GM21390 (cell line): ENCODE data around the gene MYOF.
"Not testable (repeated sequence)": the region's sequence is repeated elsewhere in the genome, so short reads cannot be mapped to it uniquely, and the experiment has no call there.

ENCODE experiments used
- ATAC-seq: cut with Tn5 transposase; IDR thresholded peaks from one replicate; pipeline ENCODE4 v1.9.1; 2021; ENCODE audit not compliant: unreplicated experiment

Gene MYOF

GRCh38 chr10:93435621-93436397, 46.3 kb downstream of the MYOF start:
- ATAC-seq, result no peak

DNA sequence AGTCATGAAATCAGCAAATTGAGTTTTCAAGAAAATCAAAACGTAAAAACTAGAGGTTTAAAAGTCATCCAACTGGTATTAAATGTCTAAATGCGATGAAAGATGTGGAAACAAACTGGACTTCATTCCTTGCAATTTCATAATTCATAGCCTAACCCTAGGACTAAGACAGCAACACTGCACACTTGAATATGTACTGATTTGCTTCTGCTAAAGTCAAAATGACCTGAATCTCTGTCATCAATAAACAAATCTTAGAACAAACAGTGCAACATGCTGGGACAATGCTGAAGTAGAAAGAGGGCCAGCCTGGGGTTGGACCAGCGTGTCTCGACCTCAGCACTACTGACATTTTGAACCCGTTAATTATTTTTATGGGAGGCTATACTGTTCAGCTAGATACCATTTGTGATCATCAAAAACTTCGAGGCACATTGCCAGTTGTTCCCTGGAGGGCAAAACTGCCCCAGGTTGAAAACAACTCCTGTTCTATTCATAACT, 47.1 kb downstream of the MYOF start:
- ATAC-seq, result no peak

- ATAC-seq, result no peak
These were observed 50.8 kb downstream of the MYOF start for GRCh38 chr10:93431361-93431760.

- ATAC-seq, result no peak
These were observed 56.3 kb downstream of the MYOF start for GRCh38 chr10:93425861-93426260.

DNA sequence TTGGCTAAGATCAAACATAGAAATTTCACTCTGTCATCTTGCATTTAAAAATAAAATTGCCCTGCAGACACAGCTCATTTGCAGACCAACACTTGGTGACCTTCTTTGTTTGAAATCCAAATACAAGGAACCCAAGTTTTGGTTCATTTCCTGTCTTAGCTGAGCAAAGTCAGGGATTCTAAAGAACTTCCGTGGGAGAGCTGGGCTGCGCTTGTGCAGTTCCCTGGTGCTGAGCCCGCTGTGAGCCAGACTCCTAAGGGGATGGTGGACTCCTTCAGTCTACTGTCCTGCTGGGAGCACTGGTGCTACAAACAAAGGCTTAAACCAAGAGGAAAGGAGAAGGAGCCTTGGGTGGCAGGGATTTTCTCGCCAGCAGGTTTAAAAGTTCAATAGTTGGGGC, 60.0 kb downstream of the MYOF start:
- ATAC-seq, result no peak

DNA sequence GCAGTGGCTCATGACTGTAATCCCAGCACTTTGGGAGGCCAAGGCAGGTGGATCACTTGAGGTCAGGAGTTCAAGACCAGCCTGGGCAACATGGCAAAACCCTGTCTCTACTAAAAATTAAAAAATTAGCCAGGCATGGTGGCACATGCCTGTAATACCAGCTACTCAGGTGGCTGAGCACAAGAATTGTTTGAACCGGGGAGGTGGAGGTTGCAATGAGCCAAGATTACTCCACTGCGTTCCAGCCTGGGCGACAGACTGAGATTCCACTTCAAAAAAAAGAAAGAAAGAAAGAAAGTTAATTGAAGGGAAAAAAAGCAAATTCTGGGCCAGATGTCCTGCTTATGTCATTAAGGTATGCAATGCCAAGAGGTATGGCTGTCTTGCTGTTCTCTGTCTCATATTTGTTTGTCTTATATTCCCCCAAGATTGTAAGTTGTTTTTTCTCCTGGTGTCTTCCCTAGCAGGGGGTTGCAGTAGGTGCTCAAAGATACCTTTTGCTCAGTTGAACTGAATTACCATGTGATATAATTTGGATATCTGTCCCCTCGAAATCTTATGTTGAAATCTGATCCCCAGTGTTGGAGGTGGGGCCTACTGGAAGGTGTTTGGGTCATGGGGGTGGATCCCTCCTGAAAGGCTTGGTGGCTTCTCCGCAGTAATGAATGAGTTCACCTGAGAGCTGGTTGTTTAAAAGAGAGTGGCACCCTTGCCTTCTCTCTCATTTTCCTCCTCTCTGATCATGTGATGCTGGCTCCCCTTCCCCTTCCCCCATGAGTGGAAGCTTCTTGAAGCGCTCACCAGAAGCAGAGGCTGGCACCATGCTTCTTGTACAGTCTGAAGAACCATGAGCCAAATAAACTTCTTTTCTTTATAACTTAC, 60.9 kb downstream of the MYOF start:
- ATAC-seq, result no peak

GRCh38 chr10:93420091-93420490, 62.0 kb downstream of the MYOF start:
- no peak for ATAC-seq

- ATAC-seq, result not testable (repeated sequence)
These were observed 63.1 kb downstream of the MYOF start for GRCh38 chr10:93419016-93419415.

DNA sequence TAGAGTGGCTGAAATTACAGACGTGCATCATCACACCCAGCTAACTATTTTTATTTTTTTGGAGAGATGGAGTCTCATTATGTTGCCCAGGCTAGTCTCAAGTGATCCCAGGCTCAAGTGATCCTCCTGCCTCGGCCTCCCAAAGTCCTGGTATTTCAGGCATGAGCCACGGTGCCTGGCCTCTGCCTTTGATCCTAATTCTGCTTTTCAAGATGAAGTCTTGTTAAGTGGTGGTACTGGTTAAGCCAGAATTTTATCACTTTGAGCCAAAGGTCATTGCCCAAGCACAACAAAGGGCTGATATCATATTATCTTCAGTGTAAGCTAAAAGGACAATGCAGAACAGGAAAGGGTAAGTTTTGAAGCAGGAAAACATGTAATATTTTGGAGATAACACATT, 64.2 kb downstream of the MYOF start:
- no peak for ATAC-seq

DNA sequence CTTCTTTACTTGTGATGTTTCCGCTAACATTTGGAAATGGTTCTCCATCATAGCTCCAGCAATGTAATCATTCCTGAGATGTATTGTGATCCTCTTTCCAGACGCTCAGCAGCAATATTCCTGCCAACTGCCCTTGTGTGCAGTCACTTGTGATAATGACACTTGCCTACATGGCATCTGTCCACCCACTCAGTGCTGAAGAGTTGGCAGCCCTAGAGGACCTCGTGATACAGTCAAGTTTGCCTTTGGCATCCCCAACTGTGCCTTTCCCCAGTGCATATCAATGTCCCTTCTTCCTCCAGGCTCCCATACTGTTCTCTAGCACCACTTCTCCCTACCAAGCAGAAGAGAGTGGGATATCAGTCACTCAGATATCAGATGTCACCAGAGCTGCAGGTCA, 64.9 kb downstream of the MYOF start:
- no peak for ATAC-seq

DNA sequence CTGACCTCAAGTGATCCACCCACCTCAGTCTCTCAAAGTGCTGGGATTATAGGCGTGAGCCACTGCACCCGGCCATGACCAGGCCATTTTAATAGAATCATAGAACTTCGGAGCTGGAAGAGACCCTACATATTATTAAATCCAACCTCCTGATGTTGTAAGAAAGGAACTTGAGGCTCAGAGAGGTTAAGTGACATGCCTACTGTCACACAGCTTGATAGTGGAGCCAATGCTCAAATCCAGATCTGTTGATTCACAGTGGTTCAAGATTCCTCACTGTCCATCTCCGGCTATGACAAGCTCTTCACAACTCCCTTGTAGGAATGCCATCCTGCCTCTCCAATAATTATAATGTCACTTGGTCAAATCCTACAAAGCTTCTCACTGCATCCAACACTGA, 65.3 kb downstream of the MYOF start:
- no peak for ATAC-seq

DNA sequence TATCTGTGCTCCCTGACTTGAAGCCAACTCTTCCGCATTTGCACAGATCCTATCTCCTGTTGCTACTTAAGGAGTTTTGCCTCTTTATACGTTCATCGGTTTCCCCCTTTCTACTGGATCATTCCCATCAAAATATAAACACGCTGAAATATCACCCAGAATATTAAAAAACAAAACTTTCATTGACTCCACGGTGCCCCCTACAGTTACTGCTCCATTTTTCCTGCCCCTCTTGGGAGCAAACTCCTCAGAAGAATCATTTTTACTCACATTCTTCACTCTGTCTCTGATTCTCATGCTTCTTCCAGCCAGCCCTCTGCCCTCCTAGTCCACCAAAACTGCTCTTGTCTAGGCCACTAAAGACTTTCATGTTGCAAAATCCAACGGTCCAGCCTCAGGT, 66.4 kb downstream of the MYOF start:
- ATAC-seq, result no peak

GRCh38 chr10:93413252-93413689, 68.9 kb downstream of the MYOF start:
- ATAC-seq, result no peak

- no peak for ATAC-seq
These were observed 69.3 kb downstream of the MYOF start for GRCh38 chr10:93412801-93413200.

DNA sequence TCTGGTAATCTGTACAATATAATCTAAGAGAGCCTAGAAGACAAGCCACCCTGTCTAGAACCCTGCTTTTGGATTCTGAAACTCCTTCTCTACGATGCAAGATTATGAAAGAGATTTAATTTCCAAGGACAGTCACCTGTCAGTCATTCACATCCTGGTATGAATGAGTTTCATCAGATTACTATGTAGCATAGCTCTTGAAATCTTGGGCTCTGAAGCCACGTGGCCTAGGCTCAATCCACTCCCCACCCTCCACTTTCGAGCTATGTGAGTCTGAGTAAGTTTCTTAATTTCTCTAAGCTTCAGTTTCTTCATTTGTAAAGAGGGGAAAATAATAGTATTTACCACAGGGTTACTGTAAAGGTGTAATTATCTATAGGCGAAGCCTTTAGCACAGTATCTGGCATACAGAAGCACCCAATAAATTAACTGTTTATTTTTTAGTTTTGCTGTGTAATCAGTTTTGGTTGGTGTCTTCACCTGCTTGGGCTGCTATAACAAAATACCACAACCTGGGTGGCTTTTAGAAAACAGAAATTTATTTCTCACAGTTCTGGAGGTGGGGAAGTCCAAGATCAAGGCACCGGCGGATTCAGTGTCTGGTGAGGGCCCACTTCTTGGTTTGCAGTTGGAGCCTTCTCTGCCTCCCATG, 71.3 kb downstream of the MYOF start:
- ATAC-seq, result no peak

DNA sequence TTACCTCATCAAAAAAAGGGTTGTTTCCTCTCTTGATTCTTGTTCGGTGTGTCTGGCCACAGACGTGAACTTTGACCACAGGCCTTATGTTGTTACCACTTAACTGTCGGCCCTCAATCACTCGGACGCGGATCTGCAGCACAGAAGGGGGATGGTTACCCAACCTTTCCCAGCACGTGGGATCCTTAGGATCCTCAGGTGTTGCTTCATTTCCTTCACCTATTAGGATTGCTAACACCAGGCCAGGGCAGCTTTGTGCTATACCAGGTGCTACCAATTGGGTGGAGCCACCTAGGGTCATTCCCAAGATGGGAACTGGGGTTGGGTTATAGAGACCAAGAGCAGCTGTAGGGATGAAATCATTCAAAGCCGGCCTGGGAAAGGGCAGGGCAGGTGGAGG, 73.4 kb downstream of the MYOF start:
- no peak for ATAC-seq

GRCh38 chr10:93406364-93407145, 75.6 kb downstream of the MYOF start:
- ATAC-seq, result no peak

- ATAC-seq, result no peak
These were observed 78.1 kb downstream of the MYOF start for GRCh38 chr10:93404048-93404354.

DNA sequence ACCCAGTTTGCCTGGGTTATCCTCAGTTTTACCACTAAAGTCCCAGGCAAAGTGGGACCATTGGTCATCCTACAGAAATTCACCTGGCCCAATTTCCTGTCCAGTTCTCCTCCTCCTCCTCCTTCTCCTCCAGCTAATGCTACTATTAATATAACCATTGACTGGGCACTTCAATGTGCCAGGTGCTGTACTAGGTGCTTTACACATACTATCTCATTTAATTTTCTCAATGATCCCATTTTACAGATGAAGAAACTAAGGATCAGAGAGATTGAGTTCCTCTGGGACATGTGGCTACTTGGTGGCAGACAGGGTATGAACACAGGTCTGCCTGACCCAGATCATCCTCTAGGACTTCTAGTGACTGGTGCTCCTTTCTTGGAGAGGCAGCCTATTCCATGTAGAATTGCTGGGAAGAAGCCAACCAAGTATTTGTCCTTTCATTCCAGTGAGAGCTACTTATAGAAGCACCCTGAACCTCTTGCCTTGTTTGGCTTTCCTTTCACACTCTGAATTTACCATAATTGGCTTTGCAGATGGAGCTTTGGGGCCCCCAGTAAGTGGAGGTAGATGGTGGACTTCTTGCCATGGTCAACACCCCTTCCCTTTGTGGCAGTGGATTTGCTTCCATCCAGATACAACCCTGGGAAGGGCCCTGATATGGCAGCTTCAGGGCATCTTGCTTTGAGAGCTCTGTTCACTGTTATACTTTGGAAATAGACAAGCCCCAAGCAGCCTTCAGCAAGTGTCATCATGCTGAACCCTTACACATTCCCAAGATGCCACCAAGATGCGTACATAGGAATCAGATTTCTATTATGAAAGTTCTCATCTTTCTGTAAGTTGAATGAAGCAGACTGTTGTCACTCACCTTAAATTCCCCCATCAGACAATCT, 78.7 kb downstream of the MYOF start:
- no peak for ATAC-seq

GRCh38 chr10:93402192-93402591, 79.9 kb downstream of the MYOF start:
- ATAC-seq, result no peak
